GM21529 (cell line): ENCODE data around the gene FANCI.
"Not testable (repeated sequence)": the region's sequence is repeated elsewhere in the genome, so short reads cannot be mapped to it uniquely, and the experiment has no call there.

ENCODE experiments used
- ATAC-seq: cut with Tn5 transposase; IDR thresholded peaks from one replicate; pipeline ENCODE4 v1.9.1; 2021; ENCODE audit not compliant: unreplicated experiment

FANCI gene

DNA sequence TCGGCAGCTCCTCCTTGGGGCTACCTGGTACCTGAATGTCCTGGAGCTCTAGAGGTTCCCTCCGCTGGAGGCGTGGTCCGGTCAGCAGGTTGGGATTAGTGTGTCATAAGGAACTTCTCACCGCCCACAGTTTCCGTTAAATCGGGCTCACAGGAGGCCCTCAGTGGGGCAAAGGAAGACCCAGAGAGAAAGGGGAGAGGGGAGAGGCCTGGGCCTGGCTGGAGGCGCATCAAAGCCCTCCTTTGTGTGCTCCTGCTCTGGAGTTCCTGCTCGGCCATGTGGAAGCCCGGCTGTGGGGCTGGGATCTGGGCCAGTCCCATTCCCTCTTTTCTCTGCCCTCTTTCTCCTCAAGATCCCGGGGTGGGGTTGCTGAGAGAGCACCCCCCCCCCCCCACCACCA is 22.2 kb upstream of the FANCI start, which contains the start of gene RLBP1:
TSS of gene RLBP1 (minus strand) at position 37 of the 400 bp plus-strand sequence. CDS start 2,604 bp downstream, outside the sequence.
- ATAC-seq = no peak

DNA sequence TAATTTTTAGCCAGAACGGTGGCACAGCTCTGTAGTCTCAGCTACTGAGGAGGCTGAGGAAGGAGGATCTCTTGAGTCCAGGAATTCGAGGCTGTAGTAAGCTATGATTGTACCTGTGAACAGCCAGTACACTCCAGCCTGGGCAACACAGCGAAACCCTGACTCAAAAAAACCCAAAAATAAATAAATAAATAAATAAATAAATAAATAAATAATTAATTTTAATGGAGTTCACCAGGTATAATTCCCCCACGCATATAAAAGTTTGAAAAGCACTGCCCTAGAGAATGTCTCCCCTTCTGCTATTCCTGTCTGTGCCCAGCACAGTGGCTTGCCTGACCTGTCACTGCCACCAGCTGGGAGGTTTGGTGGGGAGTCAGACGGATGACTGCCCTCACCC is 18.2 kb upstream of the FANCI start:
- no peak for ATAC-seq

DNA sequence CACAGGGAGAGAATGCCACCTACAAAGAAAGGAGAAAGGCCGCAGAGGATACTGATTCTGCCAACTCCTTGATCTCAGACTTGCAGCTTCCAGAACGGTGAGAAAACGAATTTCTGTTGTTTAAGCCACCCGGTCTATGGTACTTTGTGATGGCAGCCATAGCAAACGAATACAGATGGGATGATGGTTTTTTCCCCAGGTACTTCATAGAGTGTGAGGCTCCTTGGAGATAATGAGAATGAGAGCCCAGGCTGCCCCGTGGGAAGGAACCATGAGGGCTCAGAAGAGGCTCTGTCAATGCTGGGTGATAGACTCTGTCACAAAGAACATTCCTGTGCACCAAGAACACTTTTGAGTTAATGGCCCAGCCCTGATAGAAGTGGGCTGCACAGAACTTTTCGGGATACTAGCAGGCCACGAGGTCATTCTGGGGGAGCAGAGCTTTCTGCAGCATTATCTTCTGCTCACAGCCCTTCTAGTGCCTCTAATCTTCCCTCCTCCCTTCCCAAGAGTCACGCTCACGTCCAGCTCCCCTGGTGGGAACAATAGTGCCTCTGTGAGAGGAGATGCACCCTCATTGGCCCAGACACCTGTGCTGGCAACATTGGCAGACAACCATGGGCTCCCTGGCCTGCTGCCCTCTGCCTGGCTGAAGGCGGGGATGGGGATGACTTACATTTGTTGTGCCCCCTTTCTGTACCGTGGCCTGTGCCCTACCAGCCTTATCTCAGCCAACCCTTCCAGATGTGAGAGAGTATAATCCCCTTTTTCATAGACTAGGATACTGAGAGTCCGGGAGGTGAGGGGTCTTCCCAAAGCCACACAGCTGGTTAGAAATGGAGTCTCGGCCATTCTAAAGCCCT is 17.2 kb upstream of the FANCI start:
- ATAC-seq = no peak

DNA sequence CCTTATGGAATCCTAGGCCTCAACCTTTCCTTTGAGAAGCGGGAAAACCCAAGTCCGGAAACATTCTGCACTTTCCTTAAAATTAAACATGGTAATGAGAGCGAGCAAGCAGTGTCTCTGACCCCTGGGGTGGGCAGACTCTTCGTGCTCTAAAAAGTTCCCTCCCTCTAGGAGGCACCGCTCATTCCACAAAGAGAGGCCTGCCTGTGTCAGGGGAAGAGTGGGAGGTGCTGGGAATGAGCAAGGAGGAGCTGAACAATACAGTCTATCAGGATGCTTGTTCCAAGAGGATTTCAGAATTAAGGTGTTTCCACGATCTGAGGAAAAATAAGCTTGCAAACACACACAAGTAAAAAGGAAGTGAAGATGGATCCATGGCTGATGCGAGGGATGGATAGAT is 16.4 kb upstream of the FANCI start:
- no peak for ATAC-seq

DNA sequence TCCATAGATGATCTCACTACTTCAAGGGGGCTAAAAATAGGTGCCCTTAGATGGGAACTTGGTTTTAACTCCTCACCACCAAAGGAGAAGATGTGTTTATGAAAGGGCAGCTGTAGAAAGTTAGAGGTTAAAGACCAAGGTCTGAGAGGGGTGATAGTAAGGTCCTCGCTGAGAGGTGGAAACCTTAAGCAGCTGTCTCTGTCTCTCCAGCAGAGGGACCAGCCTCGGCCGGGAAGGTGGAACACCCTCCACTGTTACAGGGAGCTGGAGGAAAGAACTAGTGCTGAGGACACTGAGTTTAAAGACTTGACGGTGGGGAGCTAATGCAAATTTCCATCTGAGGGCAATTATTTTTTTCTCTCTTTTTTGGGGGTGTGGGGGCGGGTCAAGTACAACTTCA is 13.5 kb upstream of the FANCI start:
- ATAC-seq = no peak

DNA sequence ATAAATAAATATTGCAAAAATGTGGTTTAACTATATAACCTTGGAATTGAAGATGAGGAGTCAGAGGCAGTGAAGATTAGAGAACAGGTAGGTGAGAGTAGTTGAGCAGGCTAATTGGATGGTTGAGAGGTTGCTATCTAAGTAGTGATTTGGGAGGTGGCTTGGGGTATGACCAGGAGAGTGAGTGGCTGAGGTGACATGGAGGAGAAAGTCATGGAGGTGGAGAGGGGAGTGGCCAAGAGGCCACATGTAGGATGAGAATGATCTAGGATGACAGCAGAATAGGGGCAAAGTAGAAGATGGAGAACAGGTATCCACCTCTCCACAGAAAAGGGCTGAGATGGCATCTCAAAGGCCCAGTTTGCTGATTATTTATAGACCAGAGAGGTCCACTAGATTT is 11.9 kb upstream of the FANCI start:
- no peak for ATAC-seq

DNA sequence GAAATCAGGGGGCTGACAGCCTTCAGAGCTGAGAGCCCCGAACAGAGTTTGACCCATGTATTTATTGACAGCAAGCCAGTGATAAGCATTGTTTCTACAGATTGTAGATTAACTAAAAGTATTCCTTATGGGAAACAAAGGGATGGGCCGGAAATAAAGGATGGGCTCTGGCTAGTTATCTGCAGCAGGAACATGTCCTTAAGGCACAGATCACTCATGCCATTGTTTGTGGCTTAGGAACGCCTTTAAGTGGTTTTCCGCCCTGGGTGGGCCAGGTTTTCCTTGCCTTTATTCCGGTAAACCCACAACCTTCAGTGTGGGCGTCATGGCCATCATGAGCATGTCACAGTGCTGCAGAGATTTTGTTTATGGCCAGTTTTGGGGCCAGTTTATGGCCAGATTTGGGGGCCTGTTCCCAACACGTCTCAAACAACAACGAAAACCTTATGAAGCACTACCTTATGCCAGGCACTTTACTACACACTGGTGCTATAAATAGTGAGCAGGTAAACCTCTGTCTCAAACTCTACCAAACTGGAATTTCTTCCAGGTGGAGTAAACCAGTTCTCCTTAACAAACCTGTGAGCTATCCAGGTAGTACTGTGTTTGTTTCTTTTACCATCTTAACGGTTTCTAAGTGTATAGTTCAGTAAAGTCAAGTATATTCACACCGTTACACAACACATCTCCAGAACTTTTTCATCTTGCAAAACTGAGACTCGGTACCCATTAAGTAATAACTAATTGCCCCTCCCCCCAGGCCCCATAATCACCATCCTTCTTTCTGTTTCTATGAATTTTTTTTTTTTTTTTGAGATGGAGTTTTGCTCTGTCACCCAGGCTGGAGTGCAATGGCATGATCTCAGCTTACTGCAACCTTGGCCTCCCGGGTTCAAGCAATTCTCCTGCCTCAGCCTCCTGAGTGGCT is 3.6 kb upstream of the FANCI start:
- not testable (repeated sequence) for ATAC-seq

DNA sequence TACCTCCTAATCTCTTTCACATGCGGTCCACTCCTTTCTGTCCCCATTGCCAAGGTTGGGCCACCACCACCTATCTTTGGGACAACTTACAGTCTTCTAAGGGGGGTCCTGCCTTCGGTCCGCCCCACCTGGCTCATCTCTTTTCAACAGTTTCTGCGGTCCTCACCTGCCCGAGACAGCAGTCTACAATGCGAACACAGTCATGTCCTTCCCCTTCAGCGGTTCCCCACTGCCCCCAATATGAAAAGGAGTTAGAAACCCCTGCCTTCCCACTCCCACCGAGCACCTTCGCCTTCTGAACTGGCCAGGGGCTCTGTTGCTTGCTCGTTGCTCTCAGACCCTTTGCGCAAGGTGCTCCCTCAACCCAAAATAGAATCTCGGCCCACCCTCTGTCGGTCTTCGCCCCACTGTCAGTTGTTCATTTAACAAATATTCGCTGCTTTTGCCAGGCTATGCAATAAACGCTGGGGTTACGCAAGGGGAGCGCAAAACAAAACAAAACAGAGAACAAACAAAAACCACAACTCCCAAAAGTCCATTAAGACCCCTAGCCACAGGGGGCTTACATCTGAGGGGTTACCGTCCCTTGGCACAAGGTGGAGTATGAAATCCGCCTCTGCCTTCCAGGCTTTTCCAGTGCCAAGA is 611 bp upstream of the FANCI start:
- ATAC-seq = no peak

DNA sequence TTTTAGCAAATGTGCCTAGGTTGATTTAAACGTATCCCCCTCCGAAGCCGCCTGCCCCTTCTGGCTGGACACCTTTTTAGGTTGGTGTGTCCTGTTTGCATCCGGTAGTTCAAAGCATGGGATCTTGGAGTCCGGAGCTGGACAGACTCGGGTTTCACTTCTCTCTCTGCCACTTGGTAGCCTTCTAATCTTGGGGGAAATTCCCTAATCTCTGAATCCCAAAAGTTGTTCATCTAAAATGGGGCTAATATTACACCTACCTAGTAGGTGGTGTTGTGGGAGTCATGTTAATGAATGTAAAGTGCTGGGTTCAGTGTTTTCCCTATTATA is 760 bp downstream of the FANCI start:
- ATAC-seq = no peak

DNA sequence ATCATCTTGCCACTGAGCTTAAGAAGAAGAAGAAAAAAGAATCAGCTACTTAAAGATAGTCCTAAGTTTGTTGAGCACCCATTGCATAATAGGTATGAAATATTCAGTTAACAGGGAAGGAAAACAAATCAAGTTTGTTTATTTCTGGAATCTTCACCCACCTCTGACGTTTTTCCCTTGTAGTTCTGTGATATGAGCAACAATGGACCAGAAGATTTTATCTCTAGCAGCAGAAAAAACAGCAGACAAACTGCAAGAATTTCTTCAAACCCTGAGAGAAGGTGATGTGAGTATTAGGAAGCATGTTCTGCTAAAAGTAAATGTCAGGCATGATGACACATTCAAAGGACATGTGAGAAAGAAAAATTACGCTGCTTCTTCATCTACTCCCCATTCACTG is 3.7 kb downstream of the FANCI start:
- ATAC-seq = no peak

DNA sequence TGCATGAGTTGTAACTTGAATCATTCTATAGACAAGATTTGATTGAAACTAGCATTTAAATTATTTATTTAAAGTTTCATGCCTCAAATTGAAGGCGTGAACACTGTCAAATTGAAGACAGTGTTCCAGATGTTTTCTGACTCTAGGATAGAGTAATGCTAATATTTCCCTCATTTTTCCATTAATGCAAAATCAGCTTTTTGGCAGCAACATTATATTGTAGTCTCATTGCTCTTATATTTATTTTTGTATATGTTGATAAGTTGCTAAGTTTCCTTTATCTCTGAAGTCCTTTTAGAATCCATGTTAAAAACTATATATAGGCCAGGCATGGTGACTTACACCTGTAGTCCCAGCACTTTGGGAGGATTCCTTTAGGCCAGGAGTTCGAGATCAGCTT is 4.8 kb downstream of the FANCI start:
- ATAC-seq = no peak

DNA sequence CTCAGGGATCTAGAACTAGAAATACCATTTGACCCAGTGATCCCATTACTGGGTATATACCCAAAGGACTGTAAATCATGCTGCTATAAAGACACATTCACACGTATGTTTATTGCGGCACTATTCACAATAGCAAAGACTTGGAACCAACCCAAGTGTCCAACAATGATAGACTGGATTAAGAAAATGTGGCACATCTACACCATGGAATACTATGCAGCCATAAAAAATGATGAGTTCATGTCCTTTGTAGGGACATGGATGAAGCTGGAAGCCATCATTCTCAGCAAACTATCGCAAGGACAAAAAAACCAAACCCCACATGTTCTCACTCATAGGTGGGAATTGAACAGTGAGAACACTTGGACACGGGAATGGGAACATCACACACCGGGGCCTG is 6.4 kb downstream of the FANCI start:
- not testable (repeated sequence) for ATAC-seq

DNA sequence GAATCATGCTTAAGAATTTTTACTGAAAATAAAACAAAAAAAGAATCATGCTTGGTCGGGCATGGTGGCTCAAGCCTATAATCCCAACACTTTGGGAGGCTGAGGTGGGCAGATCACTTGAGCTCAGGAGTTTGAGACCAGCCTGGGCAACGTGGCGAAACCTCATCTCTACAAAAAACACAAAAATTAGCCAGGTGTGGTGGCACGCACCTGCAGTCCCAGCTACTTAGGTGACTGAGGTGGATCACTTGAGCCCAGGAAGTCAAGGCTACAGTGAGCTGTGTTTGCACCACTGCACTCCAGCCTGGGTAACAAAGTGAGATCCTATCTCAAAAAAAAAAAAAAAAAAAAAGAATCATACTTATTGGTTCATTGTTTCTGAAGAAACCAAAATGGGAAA is 33.5 kb downstream of the FANCI start:
- not testable (repeated sequence) for ATAC-seq

DNA sequence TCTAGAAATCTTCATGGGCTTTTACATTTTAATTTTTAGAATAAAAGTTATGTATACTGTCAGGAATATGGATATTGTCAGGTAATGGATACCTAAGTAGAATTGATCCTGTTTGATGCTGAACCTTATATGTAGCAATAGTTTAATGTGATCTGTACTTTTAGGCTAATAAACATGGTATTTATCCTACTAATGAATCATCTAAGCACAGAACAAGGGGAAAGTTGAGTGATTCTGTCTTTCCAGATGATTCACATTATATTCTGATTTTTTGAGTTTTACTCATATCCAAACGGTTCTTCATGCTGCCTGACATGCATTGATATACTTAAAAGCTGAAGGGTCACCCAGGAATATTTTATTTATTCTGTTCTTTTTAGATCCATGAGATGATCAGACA is 34.5 kb downstream of the FANCI start:
- ATAC-seq = no peak

DNA sequence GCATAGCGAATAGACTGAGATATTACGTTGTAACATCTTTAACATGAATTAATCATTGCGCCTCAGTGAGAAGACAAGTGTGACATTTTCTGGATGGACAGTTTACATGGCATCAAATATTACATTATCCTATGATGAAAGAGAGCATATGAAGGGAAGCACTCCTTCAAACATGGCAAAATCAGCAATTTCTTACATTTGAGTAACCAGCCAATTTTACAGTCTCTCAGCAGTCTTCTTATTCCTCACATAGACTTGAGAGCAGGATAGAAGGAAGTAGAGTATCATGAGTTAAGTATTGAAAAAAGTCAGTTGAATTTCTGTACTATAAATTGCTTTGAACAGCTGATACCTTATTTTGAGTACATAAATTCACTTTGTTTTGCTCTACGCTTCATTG is 38.9 kb downstream of the FANCI start:
- no peak for ATAC-seq

DNA sequence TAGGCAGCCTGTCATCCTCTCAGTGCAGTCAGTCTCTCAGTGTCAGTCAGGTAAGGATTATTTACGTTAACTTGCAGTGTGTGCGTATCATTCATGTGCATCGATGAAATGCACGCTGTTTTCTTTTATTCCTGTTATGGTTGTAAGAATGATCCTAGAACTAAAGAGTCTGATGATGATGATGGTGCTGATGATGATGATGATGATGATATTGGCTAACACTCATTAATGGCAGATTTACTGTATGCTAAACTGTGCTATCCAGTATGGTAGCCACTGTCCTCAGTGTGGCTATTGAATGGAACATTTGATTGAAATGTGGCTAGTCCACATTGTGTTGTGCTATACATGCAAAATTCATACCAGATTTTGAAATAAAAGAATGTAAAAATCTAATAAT is 39.4 kb downstream of the FANCI start:
- ATAC-seq = no peak

DNA sequence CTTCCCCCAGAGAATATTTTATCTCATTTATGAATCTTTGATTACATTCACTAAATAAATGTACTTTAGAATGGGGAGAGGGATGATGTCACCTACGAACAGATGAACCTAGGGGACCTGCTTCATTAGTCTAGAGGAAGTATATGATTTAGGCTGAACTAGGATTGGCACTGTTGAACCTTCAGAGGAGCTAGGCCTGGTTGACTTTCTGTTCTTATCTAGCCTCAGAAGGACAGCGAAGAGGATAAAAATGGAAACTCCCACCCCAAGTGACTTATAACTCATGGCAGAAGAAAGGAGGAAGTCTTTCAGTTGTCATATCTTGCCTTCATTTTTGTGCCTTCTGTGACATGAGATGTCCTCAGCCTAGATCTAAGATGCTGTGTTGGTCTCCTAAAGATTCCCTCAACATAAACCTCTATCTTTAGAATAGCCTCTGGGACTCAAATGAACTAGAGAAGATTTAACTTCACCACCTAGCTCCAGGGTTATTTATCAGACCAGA is 48.2 kb downstream of the FANCI start:
- ATAC-seq = no peak

DNA sequence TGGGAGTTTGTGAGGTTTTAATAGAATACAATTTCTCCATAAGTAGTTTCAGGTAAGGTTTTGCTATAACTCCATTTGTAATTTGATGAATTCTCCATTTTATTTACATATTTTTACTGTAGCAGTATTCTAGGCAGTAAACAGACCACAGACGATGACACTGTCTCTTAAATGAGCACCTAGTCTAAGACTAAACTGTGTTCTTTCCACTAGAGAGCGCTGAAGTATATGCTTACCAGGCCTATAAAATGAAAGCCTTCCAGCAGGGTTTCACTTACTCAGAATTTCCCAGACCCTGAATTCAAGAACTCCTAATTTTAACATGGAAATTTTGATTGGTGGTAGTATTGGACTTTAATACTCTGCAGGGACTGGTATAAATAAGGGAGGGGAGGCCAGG is 49.2 kb downstream of the FANCI start:
- no peak for ATAC-seq

DNA sequence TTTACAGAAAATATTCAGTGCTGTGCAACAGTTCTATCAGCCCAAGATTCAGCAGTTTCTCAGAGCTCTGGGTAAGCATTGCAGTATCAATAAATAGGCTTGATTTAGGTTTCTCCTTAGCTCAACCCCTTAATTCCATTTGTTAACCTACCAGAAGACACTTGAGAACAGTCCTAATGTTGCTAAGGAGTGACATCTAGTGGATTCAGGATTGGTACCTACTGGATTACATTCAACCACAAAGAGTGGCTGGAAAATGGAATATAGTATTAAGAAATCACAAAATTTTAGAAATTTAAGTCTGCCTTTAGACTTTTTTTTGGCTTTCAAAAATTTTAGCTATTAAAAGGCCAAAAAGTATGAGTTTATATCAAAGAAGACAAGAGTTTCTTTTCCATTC is 56.1 kb downstream of the FANCI start:
- no peak for ATAC-seq

DNA sequence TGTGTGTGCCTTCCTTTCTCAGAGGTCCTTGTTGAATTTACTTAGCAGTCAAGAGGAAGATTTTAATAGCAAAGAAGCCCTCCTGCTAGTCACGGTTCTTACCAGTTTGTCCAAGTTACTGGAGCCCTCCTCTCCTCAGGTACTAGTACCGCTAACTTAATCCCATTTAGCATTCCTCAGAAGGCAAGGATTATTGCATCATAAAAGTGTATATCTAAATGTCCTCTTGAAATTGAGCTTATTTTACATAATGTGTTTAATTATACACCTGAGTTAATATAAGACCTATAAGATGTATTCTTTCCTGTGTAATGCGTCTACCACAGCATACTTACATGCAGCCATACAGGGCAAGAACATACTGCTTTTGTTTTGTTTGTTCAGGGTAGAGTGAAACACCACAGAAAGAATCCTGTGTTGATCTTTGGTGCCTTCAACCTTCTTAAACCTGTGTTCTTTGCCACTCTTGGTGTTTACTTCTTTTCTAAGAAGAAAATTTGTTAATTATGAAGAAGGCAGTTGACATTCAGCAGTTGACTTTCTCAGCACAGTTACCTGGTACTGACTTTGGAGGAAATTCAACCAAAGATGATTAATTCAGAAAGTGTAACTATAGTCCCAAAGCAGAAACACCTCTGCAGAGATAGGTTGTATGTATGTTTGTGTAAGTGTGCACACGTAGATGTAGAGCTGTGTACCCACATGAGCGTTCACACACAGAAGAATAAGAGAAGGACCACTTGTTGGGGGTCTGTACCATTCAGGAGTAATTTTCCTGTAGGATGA is 57.7 kb downstream of the FANCI start:
- ATAC-seq = no peak

DNA sequence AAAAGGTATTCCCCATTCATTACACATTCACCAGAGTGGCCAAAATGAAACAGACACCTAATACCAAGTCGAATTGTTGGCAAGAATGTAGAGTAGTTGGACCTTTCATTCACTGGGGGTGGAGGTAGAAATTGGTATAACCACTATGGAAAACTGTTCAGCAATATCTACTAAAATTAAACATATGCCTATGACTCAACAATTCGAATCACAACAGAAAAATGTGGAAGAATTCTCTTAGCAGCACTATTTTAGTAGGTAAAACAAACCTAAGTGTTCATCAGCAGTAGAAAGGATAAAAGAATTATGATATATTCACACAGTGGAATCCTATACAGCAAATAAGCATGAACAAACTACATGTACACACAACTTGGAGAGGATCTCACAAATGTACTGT is 60.2 kb downstream of the FANCI start:
- no peak for ATAC-seq
